ENCODE data around the gene SLC5A11.

- TF ChIP-seq CTCF (IDR thresholded peaks at IDR 0.05) (no peak), POLR2A (IDR thresholded peaks at IDR 0.05) (no peak)
Measured at GRCh38 chr16:24822974-24823373, 22.8 kb upstream of the SLC5A11 start.

Data from testis (tissue), 2 donors.